ENCODE measurements around the gene ZNF106.
A peak's percentile ranks its signal among the peaks of the same experiment; 100 is the strongest.

The ZNF106 gene

DNA sequence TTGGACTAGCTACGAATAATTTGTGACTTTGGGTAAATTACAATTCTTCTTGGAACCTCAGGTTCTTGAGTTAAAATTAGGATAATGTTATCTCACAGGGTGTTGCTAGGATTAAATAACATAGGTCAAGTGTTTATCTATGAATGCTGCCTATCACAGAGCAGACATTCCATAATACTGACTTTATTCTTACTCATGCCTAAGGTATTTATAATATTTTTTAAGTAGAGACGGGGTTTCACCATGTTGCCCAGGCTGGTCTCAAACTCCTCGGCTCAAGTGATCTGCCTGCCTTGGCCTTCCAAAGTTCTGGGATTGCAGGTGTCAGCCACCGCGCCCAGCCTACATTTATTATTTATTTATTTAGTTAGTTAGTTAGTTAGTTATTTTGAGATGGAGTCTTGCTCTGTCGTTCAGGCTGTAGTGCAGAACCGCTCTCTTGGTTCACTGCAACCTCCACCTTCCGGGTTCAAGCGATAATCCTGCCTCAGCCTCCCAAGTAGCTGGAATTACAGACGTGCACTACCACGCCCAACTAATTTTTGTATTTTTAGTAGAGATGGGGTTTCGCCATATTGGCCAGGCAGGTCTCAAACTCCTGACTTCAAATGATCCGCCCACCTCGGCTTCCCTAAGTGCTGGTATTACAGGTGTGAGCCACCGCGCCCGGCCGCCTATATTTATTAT, 741 bp upstream of the ZNF106 start:
- ChIA-PET POLR2A (interaction anchor here (0.7 to 1.8 kb wide), 5 partner anchors 8 to 186 kb away, joined by 3 to 10 read pairs (median 4); partner anchors contain the start of genes HAUS2, LRRC57 and STARD9), CTCF (no interaction called here)
- no peak for DNase-seq (ENCODE audit: extremely low spot score)
- no peak for TF ChIP-seq L3MBTL2 (conservative IDR thresholded peaks at IDR 0.05)
- no peak for TF ChIP-seq LEF1 (IDR thresholded peaks at IDR 0.05; ENCODE audit: borderline replicate concordance)
- TF ChIP-seq FOXA1 (IDR thresholded peaks at IDR 0.05), result no peak
- no peak for TF ChIP-seq FOXM1 (IDR thresholded peaks at IDR 0.05; ENCODE audit: borderline replicate concordance)
- no peak for TF ChIP-seq CTBP1 (IDR thresholded peaks at IDR 0.05; ENCODE audit: borderline replicate concordance)
- TF ChIP-seq TARDBP (IDR thresholded peaks at IDR 0.05), result no peak
- no peak for TF ChIP-seq ZNF384 (IDR thresholded peaks at IDR 0.05)
- no peak for TF ChIP-seq FOXK2 (IDR thresholded peaks at IDR 0.05)
- TF ChIP-seq SP1 (IDR thresholded peaks at IDR 0.05), result no peak
- no peak for TF ChIP-seq ARNT (IDR thresholded peaks at IDR 0.05)
- TF ChIP-seq ELF4 (IDR thresholded peaks at IDR 0.05), result no peak
- TF ChIP-seq, protein P1, sequence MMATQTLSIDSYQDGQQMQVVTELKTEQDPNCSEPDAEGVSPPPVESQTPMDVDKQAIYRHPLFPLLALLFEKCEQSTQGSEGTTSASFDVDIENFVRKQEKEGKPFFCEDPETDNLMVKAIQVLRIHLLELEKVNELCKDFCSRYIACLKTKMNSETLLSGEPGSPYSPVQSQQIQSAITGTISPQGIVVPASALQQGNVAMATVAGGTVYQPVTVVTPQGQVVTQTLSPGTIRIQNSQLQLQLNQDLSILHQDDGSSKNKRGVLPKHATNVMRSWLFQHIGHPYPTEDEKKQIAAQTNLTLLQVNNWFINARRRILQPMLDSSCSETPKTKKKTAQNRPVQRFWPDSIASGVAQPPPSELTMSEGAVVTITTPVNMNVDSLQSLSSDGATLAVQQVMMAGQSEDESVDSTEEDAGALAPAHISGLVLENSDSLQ (IDR thresholded peaks at IDR 0.05), result no peak
- TF ChIP-seq HDGF (IDR thresholded peaks at IDR 0.05; ENCODE audit: borderline replicate concordance), result no peak
- no peak for TF ChIP-seq BHLHE40 (IDR thresholded peaks at IDR 0.05; ENCODE audit: borderline replicate concordance)
- no peak for TF ChIP-seq NFRKB (IDR thresholded peaks at IDR 0.05)
- TF ChIP-seq SUZ12 (IDR thresholded peaks at IDR 0.05), result no peak

DNA sequence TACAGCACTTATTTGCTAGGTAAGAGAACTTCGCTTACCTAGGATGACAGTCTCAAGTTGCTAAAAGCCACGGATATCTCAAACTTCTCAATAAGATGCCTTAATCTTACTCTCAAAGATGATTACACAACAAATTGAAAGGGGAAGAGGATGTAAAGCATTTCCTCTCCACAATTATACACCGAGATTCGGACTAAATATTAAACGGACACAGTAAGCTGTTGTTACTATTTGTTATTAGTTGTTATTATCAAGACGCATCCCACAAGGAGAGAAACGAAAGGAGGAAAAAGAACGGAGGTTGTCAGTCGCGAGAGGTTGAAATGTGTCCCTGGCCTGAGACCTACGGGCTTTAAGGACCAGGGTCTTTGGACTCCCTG, 660 bp downstream of the ZNF106 start:
- ChIA-PET POLR2A (interaction anchor here (1.0 to 1.8 kb wide), 3 partner anchors 9 to 45 kb away, joined by 3 to 10 read pairs (median 3); no protein-coding TSS in a partner anchor), CTCF (no interaction called here)
- no peak for TF ChIP-seq NFRKB (IDR thresholded peaks at IDR 0.05)
- no peak for TF ChIP-seq BHLHE40 (IDR thresholded peaks at IDR 0.05; ENCODE audit: borderline replicate concordance)
- TF ChIP-seq FOXA1 (IDR thresholded peaks at IDR 0.05), result no peak
- TF ChIP-seq, protein P1 (IDR thresholded peaks at IDR 0.05), result no peak
- no peak for TF ChIP-seq L3MBTL2 (conservative IDR thresholded peaks at IDR 0.05)
- no peak for TF ChIP-seq SP1 (IDR thresholded peaks at IDR 0.05)
- no peak for TF ChIP-seq FOXK2 (IDR thresholded peaks at IDR 0.05)
- DNase-seq (ENCODE audit: extremely low spot score), result no peak

DNA sequence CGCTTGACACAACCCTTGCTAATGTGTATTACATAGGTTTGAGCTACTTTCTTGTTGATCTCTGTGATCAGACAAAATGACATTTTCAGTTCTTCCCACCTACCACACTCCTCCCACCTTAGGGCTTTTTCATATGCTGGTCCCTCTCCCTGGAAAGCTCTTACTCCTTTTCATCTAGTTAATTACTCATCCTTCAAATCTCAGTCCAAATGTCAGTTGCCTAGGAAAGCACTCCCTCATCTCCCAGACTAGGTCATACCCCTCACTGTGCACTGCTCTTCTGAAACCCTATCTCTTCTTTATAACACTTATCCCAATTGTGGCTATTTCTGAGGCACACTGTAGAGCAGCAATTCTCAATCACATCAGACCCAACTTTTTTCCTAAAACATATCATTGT, 7.3 kb downstream of the ZNF106 start:
- POLR2A ChIA-PET, result interaction anchor here (1.0 kb wide), 1 partner anchor 12 kb away, joined by 7 read pairs; the partner anchor contains the start of gene SNAP23
- CTCF ChIA-PET, result no interaction called here
- DNase-seq (ENCODE audit: extremely low spot score), result no peak
- TF ChIP-seq, protein P1 (IDR thresholded peaks at IDR 0.05), result peak; percentile 87
- no peak for TF ChIP-seq HDGF (IDR thresholded peaks at IDR 0.05; ENCODE audit: borderline replicate concordance)

DNA sequence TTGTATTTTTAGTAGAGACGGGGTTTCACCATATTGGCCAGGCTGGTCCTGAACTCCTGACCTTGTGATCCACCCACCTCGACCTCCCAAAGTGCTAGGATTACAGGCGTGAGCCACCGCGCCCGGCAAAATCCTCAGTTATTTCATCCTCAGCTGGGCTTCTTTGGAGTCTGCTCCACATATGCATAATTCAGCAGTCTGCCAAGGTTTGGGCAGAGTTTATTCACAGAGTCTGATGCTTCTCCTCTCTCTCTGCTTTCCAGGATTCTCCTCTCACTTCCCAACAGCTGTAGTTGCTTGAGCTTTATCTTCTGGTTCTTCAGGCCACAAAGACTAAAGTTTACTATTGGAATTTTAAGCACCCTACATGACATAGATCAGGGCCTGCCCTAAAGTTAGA, 8.2 kb downstream of the ZNF106 start:
- POLR2A ChIA-PET, result no interaction called here
- no peak for DNase-seq (ENCODE audit: extremely low spot score)
- TF ChIP-seq ELF4 (IDR thresholded peaks at IDR 0.05) (no peak), HDGF (IDR thresholded peaks at IDR 0.05; ENCODE audit: borderline replicate concordance) (no peak), CTBP1 (IDR thresholded peaks at IDR 0.05; ENCODE audit: borderline replicate concordance) (no peak), L3MBTL2 (conservative IDR thresholded peaks at IDR 0.05) (no peak), ZNF384 (IDR thresholded peaks at IDR 0.05) (no peak), NFRKB (IDR thresholded peaks at IDR 0.05) (no peak), SUZ12 (IDR thresholded peaks at IDR 0.05) (no peak), BHLHE40 (IDR thresholded peaks at IDR 0.05; ENCODE audit: borderline replicate concordance) (no peak), FOXK2 (IDR thresholded peaks at IDR 0.05) (no peak), SP1 (IDR thresholded peaks at IDR 0.05) (no peak), TARDBP (IDR thresholded peaks at IDR 0.05) (no peak), FOXA1 (IDR thresholded peaks at IDR 0.05) (no peak), LEF1 (IDR thresholded peaks at IDR 0.05; ENCODE audit: borderline replicate concordance) (no peak)
- CTCF ChIA-PET, result no interaction called here

DNA sequence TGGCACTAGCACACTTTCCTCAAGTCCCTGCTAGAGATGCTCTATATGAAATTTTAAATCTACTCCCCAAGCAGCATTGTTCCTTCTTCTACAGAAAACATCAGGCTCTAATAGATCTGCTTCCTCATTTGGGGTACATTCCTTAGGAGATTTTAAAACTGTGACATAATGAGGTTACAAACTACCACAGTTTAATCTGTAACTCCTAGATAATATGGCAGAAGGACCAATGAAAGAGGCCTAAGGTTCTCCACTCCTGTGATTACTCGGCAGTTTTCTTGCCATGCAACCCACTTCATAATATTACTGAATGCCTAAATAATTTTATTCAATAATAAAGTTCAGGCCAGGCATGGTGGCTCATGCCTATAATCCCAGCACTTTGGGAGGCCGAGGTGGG, 16.1 kb downstream of the ZNF106 start:
- DNase-seq (ENCODE audit: extremely low spot score), result no peak
- TF ChIP-seq FOXA1 (IDR thresholded peaks at IDR 0.05), result no peak
- no peak for TF ChIP-seq FOXK2 (IDR thresholded peaks at IDR 0.05)
- no peak for TF ChIP-seq L3MBTL2 (conservative IDR thresholded peaks at IDR 0.05)
- TF ChIP-seq ZNF384 (IDR thresholded peaks at IDR 0.05), result no peak
- CTCF ChIA-PET, result no interaction called here
- POLR2A ChIA-PET, result interaction anchor here (0.8 to 1.2 kb wide), 3 partner anchors 16 to 201 kb away, joined by 3 read pairs; partner anchors contain the start of genes TMEM87A and ZNF106

DNA sequence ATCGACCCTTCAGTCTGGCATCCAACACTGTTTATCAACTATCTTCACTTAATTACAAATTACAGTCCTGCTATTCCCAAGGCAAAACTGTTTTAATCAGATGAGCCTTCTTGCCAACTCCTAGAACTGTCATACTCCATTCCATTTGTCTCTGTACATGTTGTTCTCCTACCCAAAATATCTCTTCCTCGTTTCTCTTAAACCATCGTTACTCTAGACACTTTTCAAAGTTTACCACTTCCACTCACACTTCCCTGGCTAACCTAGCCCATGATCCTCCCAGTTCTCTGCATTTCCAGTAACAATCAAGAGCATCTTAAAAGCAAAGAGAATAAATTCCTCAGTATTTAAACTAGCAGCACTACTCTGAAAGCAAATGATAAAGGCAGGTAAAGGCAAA, 19.9 kb downstream of the ZNF106 start:
- ChIA-PET POLR2A (no interaction called here), CTCF (no interaction called here)
- TF ChIP-seq FOXM1 (IDR thresholded peaks at IDR 0.05; ENCODE audit: borderline replicate concordance) (no peak), FOXA1 (IDR thresholded peaks at IDR 0.05) (no peak), TARDBP (IDR thresholded peaks at IDR 0.05) (no peak), FOXK2 (IDR thresholded peaks at IDR 0.05) (no peak), HDGF (IDR thresholded peaks at IDR 0.05; ENCODE audit: borderline replicate concordance) (no peak), NFRKB (IDR thresholded peaks at IDR 0.05) (no peak), ARNT (IDR thresholded peaks at IDR 0.05) (no peak)

More for the DNA sequence above, 19.9 kb downstream of the ZNF106 start:
- DNase-seq (ENCODE audit: extremely low spot score), result no peak

Data from HEK293T (cell line).